HG03521 (cell line): ENCODE measurements around the gene MRPL17.
A peak's percentile ranks its signal among the peaks of the same experiment; 100 is the strongest.
"Not testable (repeated sequence)": the region's sequence is repeated elsewhere in the genome, so short reads cannot be mapped to it uniquely, and the experiment has no call there.

ENCODE experiments used
- ATAC-seq: cut with Tn5 transposase; IDR thresholded peaks from one replicate; pipeline ENCODE4 v1.9.1; 2021; ENCODE audit warnings: mild to moderate bottlenecking, moderate library complexity; ENCODE audit not compliant: unreplicated experiment

The MRPL17 gene

GRCh38 chr11:6684068-6684467 is 928 bp upstream of the MRPL17 start:
- not testable (repeated sequence) for ATAC-seq

- peak; percentile 5 for ATAC-seq
Observed at GRCh38 chr11:6682591-6682935, 577 bp downstream of the MRPL17 start.

GRCh38 chr11:6681949-6682348 is 1.2 kb downstream of the MRPL17 start:
- ATAC-seq = no peak

- ATAC-seq = no peak
Observed at GRCh38 chr11:6681505-6681904, 1.6 kb downstream of the MRPL17 start.

- ATAC-seq = no peak
Observed at GRCh38 chr11:6677018-6677417, 6.1 kb downstream of the MRPL17 start.

DNA sequence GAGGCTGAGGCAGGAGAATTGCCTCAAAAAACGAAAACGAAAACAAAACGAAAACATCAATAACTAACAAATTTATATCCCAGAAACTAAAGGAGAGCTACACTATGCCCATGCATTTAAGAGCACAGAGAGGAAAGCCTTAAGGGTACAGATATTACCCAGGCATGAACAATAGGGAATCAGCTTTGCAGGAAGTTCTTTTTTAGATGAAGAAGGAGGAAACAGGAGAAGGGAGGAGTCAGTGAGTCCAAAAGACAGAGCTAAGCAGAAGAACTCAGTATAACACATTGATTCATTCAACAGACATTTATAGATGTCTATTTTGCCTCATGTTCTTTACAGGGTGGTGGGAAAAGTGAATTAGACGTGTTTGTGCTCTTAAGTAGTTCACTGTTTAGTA is 8.3 kb downstream of the MRPL17 start:
- ATAC-seq = no peak

DNA sequence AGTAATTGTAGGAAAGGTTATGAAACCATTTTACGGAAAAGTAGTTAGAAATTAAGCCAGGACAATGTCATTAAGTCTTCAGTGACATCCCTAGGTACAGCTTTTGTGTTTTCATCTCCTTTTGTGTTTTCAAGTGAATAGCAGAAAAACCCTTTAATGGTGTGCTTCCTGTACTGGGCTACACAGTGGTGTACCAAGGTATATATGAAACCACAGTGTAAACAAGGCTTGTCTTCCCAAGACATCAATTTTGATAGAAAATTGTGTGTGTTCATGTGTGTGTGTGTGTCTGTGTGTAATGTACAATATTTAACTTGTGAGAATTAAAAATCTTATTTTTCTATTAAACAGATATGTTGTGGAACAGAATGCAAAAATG is 8.9 kb downstream of the MRPL17 start:
- no peak for ATAC-seq

- no peak for ATAC-seq
Observed at GRCh38 chr11:6673523-6674218, 9.5 kb downstream of the MRPL17 start.

DNA sequence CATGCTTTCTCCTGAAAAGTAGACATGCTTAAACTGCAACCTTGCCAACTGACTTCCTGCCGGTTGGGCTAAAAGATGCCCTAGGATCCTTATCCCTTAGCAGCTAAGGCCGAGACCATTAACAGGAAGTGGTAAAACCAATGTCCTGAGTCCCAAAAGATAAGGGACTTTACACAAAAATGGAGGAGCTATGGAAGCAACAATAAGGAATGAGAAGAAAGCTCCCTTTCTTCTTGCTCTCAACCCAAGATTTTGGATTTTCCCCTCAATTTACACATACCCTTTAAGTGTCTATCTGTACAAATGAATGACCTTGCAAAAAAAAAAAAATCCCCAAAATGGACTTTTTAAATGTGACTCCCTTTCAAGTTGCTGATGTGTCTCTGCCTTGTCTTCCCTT is 11.1 kb downstream of the MRPL17 start:
- ATAC-seq = no peak

DNA sequence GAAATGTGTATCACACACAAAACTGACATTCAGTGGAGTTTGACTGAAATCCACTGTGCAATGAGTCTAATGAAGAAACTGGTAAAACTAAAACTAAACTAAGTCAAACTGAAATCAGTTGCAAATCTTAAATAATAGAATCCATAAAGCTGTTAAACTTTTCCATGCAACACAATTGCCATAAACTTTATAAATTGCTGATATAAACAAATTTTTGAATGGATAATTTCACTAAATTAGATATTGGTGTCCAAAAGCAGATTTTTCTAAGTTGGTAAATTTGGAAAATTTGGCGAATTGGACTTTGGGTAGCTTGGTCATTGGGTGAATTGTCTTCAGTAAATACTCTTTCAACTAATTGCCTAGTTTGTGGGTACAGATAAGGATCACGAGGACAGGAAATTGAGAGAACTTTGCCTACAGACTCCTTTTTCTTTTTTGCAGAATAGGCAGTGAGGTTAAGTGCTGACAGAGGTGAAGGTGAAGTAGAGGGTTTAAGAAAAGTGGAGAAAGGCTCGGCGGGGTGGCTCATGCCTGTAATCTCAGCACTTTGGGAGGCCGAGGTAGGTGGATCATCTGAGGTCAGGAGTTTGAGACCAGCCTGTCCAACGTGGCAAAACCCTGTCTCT is 12.8 kb downstream of the MRPL17 start:
- ATAC-seq = no peak

DNA sequence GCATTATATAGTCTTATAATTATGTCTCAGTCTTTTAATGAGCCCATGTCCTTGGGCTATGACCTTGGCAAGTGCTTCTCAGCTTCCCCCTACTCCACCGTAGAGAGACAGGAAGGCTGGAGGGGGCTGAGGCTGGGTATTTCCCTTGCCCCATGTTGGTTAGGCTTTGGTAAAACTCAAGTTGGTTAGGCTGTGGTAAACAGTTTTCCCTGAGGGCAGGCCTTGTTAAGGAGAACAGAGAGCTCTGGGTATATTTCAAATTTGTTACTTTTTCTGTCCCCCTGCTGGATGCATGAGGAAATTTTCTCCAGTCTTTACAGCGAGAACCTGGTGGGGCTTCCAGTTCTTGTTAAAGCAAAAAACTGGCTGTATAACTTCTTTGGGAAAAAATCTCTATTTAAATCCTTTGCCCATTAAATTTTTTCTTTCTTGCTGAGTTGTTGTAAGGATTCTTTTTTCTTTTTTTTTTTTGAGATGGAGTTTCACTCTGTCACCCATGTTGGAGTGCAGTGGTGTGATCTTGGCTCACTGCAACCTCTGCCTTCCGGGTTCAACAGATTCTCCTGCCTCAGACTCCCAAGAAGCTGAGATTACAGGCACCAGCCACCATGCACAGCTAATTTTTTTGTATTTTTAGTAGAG is 15.3 kb downstream of the MRPL17 start:
- ATAC-seq = no peak

- ATAC-seq = no peak
Observed at GRCh38 chr11:6666302-6667183, 16.6 kb downstream of the MRPL17 start.

DNA sequence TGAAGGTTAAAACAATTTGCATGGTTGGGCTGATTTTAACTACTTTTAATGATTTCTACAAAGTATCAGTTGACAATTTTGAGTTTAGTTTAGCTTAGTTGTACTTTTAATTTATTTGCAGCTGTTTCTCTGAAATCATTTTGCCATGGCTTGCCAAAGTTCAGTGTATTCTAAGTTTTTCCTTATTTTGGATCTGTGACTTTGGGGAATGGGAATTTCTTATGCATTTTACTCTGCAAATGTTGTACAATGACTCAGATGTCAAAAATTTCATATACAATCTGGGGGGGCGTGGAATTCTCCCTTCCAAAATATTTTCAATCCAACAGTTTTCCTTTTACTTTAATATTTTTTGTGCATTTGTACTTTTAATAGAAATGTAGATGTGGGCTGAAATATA is 18.6 kb downstream of the MRPL17 start:
- no peak for ATAC-seq

DNA sequence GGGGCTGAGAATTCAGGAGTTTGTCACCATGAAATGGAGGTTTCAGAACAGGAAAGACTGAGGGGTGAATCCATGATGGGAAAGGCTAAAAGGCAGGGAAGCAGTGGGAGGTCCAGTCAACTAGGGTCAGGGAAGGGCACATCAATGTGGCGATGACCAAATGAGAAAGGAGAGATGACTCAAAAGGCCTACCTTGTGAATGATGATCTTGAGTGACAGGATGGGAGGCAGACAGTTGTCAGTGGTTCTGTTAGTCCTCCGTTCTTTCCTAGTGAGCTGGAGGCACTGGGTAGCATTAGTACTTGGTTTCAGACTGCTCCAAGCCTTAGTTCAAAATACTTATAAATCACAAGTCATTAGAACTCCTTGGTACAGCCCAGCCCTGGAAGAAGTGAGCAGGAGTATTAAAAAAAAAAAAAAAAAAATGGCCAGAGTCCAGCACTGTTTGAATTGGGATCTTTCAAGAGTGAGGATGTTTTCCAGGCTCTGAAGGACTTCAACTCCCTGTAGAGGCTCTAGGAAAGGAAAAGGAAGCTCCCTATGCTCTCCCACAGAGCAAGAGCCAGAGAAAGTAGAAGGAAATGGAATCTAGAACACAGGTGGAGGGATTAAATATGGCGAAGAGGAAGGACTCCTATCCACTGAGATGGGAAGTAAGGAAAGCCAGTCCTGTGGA is 19.2 kb downstream of the MRPL17 start:
- ATAC-seq = no peak

- ATAC-seq = no peak
Observed at GRCh38 chr11:6660712-6661111, 22.4 kb downstream of the MRPL17 start.

DNA sequence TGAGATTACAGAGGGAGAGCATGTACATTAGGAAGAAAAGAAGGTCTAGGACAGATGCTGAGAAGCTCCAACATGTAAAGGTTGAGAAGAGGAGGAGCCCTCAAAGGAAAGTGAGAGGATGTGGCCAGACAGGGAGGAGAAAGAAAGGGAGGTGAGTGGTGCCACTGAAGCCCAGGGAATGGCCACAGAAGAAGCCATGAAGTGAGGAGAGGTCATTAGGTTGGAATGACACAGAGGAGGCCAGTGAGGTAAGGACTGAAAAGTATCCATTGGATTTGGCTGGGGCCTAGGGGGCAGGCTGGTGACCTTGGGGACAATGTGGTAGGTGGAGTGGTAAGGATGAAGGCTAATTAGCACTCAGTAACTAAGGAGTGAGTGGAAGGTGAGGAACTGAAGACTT is 24.5 kb downstream of the MRPL17 start:
- no peak for ATAC-seq

DNA sequence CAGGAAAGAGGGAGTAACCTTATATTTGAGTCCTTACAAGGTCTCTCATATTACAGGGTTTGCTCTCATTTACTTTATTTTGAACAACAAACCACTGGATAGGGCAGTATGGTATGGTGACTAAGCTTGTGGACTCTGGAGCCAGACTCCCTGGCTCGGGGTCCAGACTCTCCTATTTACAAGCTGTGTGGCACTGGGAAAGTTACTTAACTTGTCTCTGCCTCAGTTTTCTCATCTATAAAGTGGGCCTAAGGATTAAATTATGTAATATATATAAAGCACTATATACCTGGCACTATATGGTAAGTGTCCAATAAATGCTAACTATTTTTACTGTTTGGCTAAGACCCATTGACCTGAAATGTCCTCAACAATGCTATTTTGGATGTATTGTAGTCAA is 25.8 kb downstream of the MRPL17 start:
- ATAC-seq = no peak

DNA sequence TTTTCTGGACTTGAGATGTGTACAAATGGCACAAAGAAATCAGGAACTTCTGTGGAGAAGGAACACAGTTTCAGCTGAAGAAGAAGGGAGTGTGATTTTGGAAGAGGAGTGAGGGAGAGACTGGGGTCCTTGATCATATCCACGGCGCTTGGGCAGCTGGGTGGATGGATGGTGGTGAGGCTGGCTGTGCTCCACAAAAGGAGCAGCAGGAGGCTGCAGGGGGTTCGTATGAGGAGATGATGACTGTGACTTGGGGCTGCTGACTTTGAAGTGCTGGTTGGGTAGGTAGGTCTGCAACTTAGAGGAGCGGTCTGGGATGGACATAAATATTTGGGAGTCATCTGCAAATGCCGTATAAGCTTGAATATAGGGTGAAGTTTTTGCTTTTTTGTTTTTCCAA is 26.2 kb downstream of the MRPL17 start:
- no peak for ATAC-seq

GRCh38 chr11:6656584-6656915 is 26.6 kb downstream of the MRPL17 start:
- ATAC-seq = no peak

- ATAC-seq = no peak
Observed at GRCh38 chr11:6655790-6656583, 27.2 kb downstream of the MRPL17 start, which contains the start of gene DCHS1. DCHS1 (minus strand) TSS chr11:6655809; CDS start chr11:6641613, 14,196 bp downstream.
